ENCODE data around the gene COPZ1.

- peak; percentile 88 for TF ChIP-seq CTCF (conservative IDR thresholded peaks at IDR 0.05)
- TF ChIP-seq ZFX (IDR thresholded peaks at IDR 0.05), result no peak
Measured at GRCh38 chr12:54394281-54394719, 69.4 kb downstream of the COPZ1 start.

All from C4-2B (cell line).